ENCODE data around the gene CSMD2.

CSMD2 gene

DNA sequence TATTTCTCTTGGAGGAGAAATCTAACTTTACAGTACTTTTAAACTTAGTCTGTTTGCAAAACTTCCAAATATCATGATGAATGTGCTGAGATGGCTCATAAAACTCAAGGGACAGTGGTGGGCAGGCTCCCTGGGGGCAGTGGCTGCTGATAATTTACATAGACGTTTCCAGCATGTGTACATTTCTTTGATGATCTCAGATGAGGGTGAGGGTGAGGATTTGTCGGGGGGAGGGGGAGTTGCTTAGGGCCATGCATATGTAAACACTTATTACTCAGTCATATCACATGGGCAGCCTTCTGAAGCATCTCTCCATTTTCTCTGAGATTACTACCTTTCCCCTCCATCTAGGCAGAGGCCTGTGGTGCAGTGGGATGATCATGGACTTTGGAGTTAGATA is 454.1 kb downstream of the CSMD2 start:
- no peak overlapping the region for H3K9ac ChIP-seq (ENCODE audit: low read length)
- H3K9me3 ChIP-seq (ENCODE audit: insufficient read depth, low read length): no peaks in the 10 kb centered on the region
- H3K36me3 ChIP-seq (ENCODE audit: low read length): no peaks in the 10 kb centered on the region
- H3K9me2 ChIP-seq (replicated peaks; ENCODE audit: insufficient read depth, low read length): no peaks in the 10 kb centered on the region
- H2AFZ ChIP-seq (ENCODE audit: low read depth, low read length, severe bottlenecking): no peak overlapping the region
- H3K79me2 ChIP-seq (ENCODE audit: insufficient read depth, low read length): no peaks in the 10 kb centered on the region
- H4K20me1 ChIP-seq (ENCODE audit: low read depth, low read length): no peaks in the 10 kb centered on the region
- no peaks in the 10 kb centered on the region for H3F3A ChIP-seq (ENCODE audit: insufficient read depth)
- no peak overlapping the region for H3K27ac ChIP-seq (ENCODE audit: low read depth, low read length)
- H3K4me3 ChIP-seq (ENCODE audit: insufficient read depth, low read length, poor library complexity, severe bottlenecking): no peak overlapping the region
- TF ChIP-seq, protein P1, sequence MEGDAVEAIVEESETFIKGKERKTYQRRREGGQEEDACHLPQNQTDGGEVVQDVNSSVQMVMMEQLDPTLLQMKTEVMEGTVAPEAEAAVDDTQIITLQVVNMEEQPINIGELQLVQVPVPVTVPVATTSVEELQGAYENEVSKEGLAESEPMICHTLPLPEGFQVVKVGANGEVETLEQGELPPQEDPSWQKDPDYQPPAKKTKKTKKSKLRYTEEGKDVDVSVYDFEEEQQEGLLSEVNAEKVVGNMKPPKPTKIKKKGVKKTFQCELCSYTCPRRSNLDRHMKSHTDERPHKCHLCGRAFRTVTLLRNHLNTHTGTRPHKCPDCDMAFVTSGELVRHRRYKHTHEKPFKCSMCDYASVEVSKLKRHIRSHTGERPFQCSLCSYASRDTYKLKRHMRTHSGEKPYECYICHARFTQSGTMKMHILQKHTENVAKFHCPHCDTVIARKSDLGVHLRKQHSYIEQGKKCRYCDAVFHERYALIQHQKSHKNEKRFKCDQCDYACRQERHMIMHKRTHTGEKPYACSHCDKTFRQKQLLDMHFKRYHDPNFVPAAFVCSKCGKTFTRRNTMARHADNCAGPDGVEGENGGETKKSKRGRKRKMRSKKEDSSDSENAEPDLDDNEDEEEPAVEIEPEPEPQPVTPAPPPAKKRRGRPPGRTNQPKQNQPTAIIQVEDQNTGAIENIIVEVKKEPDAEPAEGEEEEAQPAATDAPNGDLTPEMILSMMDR (IDR thresholded peaks at IDR 0.05; ENCODE audit: insufficient read depth, low read length, poor library complexity, severe bottlenecking): no peak
- TF ChIP-seq EZH2phosphoT487 (conservative IDR thresholded peaks at IDR 0.05; ENCODE audit: low read length): no peak
- H3K4me2 ChIP-seq (ENCODE audit: low read depth, low read length, poor library complexity, severe bottlenecking): no peak overlapping the region
- peaks cover 3% of the 10 kb centered on the region for H3K27me3 ChIP-seq (ENCODE audit: low read length)

DNA sequence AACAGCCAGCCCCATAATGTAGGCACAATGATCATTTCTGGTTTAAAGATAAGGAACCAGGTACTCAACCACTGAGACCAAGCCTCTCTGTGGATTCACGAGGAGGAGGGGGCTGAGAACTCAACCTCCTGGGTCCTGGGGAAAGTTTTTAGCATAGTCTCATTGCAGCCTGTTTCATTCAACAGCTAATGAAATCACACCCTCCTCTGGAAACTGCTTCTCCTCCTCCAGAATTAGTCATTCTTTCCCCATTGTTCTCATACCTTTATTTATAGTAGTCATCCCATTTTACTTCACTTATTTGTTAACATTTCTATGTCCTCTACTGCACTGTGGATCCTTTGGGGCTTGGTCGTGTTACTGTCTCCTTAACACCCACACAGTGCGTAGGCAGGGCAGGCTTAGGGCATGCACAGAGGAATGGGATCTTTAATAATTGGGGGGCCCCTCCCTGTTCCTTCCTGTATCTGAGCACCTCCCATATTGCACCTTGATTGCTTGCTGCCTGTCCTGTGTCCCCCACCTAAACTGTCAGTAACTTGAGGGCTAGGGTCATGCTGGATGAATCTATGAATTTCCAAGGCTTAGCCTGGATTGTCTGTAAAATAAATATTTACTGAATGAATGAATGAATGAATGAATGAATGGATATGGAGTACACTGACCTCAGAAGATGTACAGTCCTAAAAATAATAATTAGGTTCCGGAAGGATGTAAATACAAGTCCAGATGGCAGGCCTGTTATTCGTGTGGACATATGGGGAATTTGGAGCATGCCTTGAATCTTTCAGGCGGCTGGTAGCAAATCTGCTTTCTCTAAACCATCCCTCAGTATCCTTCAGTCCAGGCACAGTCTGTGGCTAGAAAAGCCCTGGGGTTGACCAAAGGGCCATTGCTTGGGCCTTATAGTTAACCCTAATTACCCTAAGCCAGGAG is 455.0 kb downstream of the CSMD2 start:
- no peaks in the 10 kb centered on the region for H4K20me1 ChIP-seq (ENCODE audit: low read depth, low read length)
- no peaks in the 10 kb centered on the region for H3F3A ChIP-seq (ENCODE audit: insufficient read depth)
- no peaks in the 10 kb centered on the region for H3K79me2 ChIP-seq (ENCODE audit: insufficient read depth, low read length)
- H3K9me3 ChIP-seq (ENCODE audit: insufficient read depth, low read length): no peaks in the 10 kb centered on the region
- no peaks in the 10 kb centered on the region for H3K9me2 ChIP-seq (replicated peaks; ENCODE audit: insufficient read depth, low read length)
- no peaks in the 10 kb centered on the region for H3K36me3 ChIP-seq (ENCODE audit: low read length)
- no peak overlapping the region for H2AFZ ChIP-seq (ENCODE audit: low read depth, low read length, severe bottlenecking)
- peaks cover 3% of the 10 kb centered on the region for H3K27me3 ChIP-seq (ENCODE audit: low read length)
- H3K9ac ChIP-seq (ENCODE audit: low read length): no peak overlapping the region
- TF ChIP-seq, protein P1 (IDR thresholded peaks at IDR 0.05; ENCODE audit: insufficient read depth, low read length, poor library complexity, severe bottlenecking): no peak
- TF ChIP-seq EZH2phosphoT487 (conservative IDR thresholded peaks at IDR 0.05; ENCODE audit: low read length): no peak
- no peak overlapping the region for H3K4me3 ChIP-seq (ENCODE audit: insufficient read depth, low read length, poor library complexity, severe bottlenecking)
- H3K27ac ChIP-seq (ENCODE audit: low read depth, low read length): no peak overlapping the region
- H3K4me2 ChIP-seq (ENCODE audit: low read depth, low read length, poor library complexity, severe bottlenecking): no peak overlapping the region

DNA sequence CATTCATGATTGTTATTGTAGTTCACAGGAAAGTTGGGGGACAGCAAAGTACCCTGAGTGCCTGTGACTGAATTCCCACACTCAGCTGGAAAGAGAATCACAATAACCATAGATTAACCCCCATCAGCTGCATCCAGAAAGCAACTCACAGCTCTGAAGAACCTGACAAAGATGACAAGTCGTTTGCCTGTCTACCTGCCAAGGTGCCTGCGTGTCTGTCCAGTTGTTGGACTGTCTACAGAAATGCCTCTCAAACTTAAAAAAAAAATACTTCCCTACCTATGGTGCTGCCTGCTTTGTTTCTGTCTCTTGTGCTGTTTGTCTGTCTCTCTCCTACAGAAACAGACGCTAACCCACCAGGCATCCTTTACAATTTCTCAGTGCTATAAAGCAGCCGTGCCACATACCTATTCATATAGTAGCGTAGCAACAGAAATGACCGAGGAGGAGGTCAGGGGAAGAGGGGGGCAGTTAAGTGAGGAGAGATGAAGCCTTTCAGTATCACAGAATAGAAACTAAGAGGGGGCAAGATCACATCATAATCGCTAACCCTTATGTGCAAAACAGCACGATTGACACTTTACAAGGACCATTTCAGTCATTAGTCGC is 455.8 kb downstream of the CSMD2 start:
- no peak overlapping the region for H3K9ac ChIP-seq (ENCODE audit: low read length)

More for the DNA sequence above, 455.8 kb downstream of the CSMD2 start:
- Histone ChIP-seq H3K36me3 (ENCODE audit: low read length) (no peaks in the 10 kb centered on the region), H3F3A (ENCODE audit: insufficient read depth) (no peaks in the 10 kb centered on the region), H3K27ac (ENCODE audit: low read depth, low read length) (no peak overlapping the region), H3K9me3 (ENCODE audit: insufficient read depth, low read length) (no peaks in the 10 kb centered on the region), H3K9me2 (replicated peaks; ENCODE audit: insufficient read depth, low read length) (no peaks in the 10 kb centered on the region), H3K4me2 (ENCODE audit: low read depth, low read length, poor library complexity, severe bottlenecking) (no peak overlapping the region), H3K79me2 (ENCODE audit: insufficient read depth, low read length) (no peaks in the 10 kb centered on the region), H4K20me1 (ENCODE audit: low read depth, low read length) (no peaks in the 10 kb centered on the region), H3K4me3 (ENCODE audit: insufficient read depth, low read length, poor library complexity, severe bottlenecking) (no peak overlapping the region), H3K27me3 (ENCODE audit: low read length) (peaks cover 3% of the 10 kb centered on the region), H2AFZ (ENCODE audit: low read depth, low read length, severe bottlenecking) (no peak overlapping the region)
- TF ChIP-seq, protein P1 (IDR thresholded peaks at IDR 0.05; ENCODE audit: insufficient read depth, low read length, poor library complexity, severe bottlenecking): no peak
- TF ChIP-seq EZH2phosphoT487 (conservative IDR thresholded peaks at IDR 0.05; ENCODE audit: low read length): no peak
